ENCODE results near the gene MXD1.

GRCh38 chr2:69936906-69937305, 22.0 kb downstream of the MXD1 start:
- no peak for TF ChIP-seq CTCF (IDR thresholded peaks at IDR 0.05)
- TF ChIP-seq POLR2A (IDR thresholded peaks at IDR 0.05): no peak
